ENCODE results near the gene IL3RA. TPM values are rescaled to one million over a fixed set of nuclear protein-coding genes. Genes with fewer than 3 reads are reported as not detected.
"Not testable (repeated sequence)": the region's sequence is repeated elsewhere in the genome, so short reads cannot be mapped to it uniquely, and the experiment has no call there.

IL3RA gene
- total and polyA plus RNA-seq, 7 experiments from 2014 or later, result 0.12 to 23.7 (median 7.9) TPM; not detected in 2

GRCh38 chrX:1341545-1342184 lies 5.1 kb downstream of the IL3RA start:
- DNase-seq, result no peak
- no peak overlapping the region for H3K27ac ChIP-seq (ENCODE audit: low read depth, low read length)
- Mint-ChIP-seq H3K4me3 (no peak overlapping the region), H3K27ac (no peak overlapping the region), H3K36me3 (peaks cover 0 to 56% (median 6%) of the 10 kb centered on the region in 5 donors), H3K27me3 (no peaks in the 10 kb centered on the region), H3K9me3 (peaks cover 0 to 9% (median 5%) of the 10 kb centered on the region in 11 donors), H3K4me1 (peaks cover 3 to 7% (median 6%) of the 10 kb centered on the region in 7 donors)
- H3K36me3 ChIP-seq (ENCODE audit: control insufficient read depth in 2 of 3, insufficient read depth in 3 of 3, low read length in 3 of 3), result no peaks in the 10 kb centered on the region
- ChIA-PET CTCF (no interaction called here), POLR2A (no interaction called here)
- intact Hi-C loops (cut with micrococcal nuclease), result no loop called here
- no peaks in the 10 kb centered on the region for H3K4me1 ChIP-seq (ENCODE audit: control insufficient read depth in 2 of 2, insufficient read depth in 2 of 2, low read length in 2 of 2)
- H3K9me3 ChIP-seq (ENCODE audit: control insufficient read depth in 2 of 3, low read length in 3 of 3), result peaks cover 0 to 8% (median 0%) of the 10 kb centered on the region in 3 experiments
- no peaks in the 10 kb centered on the region for H3K27me3 ChIP-seq (ENCODE audit: control insufficient read depth in 2 of 2, insufficient read depth in 2 of 2, low read length in 2 of 2)
- peak; percentile 77 for ATAC-seq
- no peak overlapping the region for H3K4me3 ChIP-seq (ENCODE audit: low read length)

DNA sequence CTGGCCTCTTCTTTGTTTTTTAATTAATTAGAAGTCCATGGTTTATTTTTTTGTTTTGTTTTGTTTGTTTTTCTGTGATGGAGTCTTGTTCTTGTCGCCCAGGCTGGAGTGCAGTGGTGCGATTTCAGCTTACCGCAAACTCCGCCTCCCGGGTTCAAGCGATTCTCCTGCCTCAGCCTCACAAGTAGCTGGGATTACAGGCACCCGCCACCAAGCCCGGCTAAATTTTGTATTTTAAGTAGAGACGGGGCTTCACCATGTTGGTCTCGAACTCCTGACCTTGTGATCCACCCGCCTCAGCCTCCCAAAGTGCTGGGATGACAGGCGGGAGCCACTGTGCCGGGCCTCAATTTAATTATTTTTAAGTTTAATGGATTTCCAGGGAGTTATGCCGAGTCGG lies 13.0 kb downstream of the IL3RA start:
- H3K9me3 Mint-ChIP-seq; H3K27me3 Mint-ChIP-seq; H3K27ac Mint-ChIP-seq; H3K9me3 ChIP-seq (ENCODE audit: control insufficient read depth in 2 of 3, low read length in 3 of 3); H3K4me1 ChIP-seq (ENCODE audit: control insufficient read depth in 2 of 2, insufficient read depth in 2 of 2, low read length in 2 of 2); H3K36me3 ChIP-seq (ENCODE audit: control insufficient read depth in 2 of 3, insufficient read depth in 3 of 3, low read length in 3 of 3); H3K27ac ChIP-seq (ENCODE audit: low read depth, low read length); CTCF ChIA-PET; DNase-seq; H3K4me3 ChIP-seq (ENCODE audit: low read length); H3K27me3 ChIP-seq (ENCODE audit: control insufficient read depth in 2 of 2, insufficient read depth in 2 of 2, low read length in 2 of 2); ATAC-seq; POLR2A ChIA-PET; intact Hi-C loops (cut with micrococcal nuclease); H3K4me1 Mint-ChIP-seq: not testable (repeated sequence)
- peak overlapping the region in 1 of 10 donors; percentile 31 for H3K4me3 Mint-ChIP-seq
- H3K36me3 Mint-ChIP-seq, result peaks cover 0 to 29% (median 0%) of the 10 kb centered on the region in 5 donors

- Mint-ChIP-seq H3K27ac (no peak overlapping the region), H3K4me1 (peaks cover 0 to 14% (median 8%) of the 10 kb centered on the region in 7 donors), H3K36me3 (peaks cover 0 to 24% (median 0%) of the 10 kb centered on the region in 5 donors), H3K4me3 (no peak overlapping the region), H3K27me3 (no peaks in the 10 kb centered on the region), H3K9me3 (no peaks in the 10 kb centered on the region)
- no peak for DNase-seq
- ChIA-PET CTCF (no interaction called here), POLR2A (no interaction called here)
- Histone ChIP-seq H3K9me3 (ENCODE audit: control insufficient read depth in 2 of 3, low read length in 3 of 3) (no peaks in the 10 kb centered on the region), H3K36me3 (ENCODE audit: control insufficient read depth in 2 of 3, insufficient read depth in 3 of 3, low read length in 3 of 3) (no peaks in the 10 kb centered on the region), H3K27ac (ENCODE audit: low read depth, low read length) (no peak overlapping the region), H3K4me3 (ENCODE audit: low read length) (no peak overlapping the region), H3K27me3 (ENCODE audit: control insufficient read depth in 2 of 2, insufficient read depth in 2 of 2, low read length in 2 of 2) (no peaks in the 10 kb centered on the region), H3K4me1 (ENCODE audit: control insufficient read depth in 2 of 2, insufficient read depth in 2 of 2, low read length in 2 of 2) (no peaks in the 10 kb centered on the region)
- intact Hi-C loops (cut with micrococcal nuclease), result no loop called here
- peak; percentile 12 for ATAC-seq
These were observed 15.6 kb downstream of the IL3RA start for GRCh38 chrX:1351981-1352714.

DNA sequence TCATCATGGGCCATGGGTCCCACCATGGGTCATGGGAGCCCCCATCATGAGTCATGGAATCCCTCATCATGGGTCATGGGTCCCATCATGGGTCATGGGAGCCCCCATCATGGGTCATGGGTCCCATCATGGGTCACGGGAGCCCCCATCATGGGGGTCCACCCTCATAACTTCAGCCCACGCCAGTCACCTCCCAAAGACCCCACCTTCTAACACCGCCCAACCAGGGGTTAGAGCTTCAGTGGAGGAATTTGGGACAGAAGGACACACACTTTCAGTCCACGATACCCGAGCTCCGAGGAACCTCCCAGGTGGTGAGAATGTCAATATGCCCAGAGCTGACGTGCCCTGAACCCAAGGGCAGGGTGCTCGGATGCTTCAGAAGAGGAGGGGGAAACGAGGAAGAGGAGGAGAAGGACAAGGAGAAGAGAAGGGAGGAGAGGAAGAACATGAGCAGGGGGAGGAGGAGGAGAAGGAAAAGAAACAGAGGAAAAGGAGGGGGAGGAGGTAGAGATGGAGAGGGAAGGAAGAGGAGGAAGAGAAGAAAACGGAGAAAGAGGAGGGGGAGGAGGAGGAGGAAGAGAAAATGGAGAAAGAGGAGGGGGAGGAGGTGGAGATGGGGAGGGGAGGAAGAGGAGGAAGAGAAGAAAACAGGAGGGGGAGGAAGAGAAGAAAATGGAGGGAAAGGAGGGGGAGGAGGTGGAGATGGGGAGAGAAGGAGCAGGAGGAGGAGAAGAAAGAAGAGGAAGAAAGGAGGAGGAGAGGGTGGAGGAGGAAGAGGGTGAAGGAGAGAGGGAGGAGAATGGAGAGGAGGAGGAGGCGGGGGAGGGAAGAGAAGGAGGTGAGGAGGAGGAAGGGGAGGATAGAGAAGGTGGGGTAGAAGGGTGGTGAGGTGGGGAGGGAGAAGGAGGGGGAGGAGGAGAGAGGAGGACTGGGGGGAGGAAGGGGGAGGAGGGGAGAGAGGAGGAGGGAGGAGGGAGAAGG lies 17.7 kb downstream of the IL3RA start:
- peaks cover 4 to 28% (median 13%) of the 10 kb centered on the region in 5 donors for H3K36me3 Mint-ChIP-seq
- POLR2A ChIA-PET, result no interaction called here
- Histone ChIP-seq H3K4me1 (ENCODE audit: control insufficient read depth in 2 of 2, insufficient read depth in 2 of 2, low read length in 2 of 2) (no peaks in the 10 kb centered on the region), H3K36me3 (ENCODE audit: control insufficient read depth in 2 of 3, insufficient read depth in 3 of 3, low read length in 3 of 3) (peaks cover 0 to 14% (median 0%) of the 10 kb centered on the region in 3 experiments), H3K27me3 (ENCODE audit: control insufficient read depth in 2 of 2, insufficient read depth in 2 of 2, low read length in 2 of 2) (no peaks in the 10 kb centered on the region), H3K4me3 (ENCODE audit: low read length) (no peak overlapping the region), H3K9me3 (ENCODE audit: control insufficient read depth in 2 of 3, low read length in 3 of 3) (peaks cover 0 to 7% (median 0%) of the 10 kb centered on the region in 3 experiments), H3K27ac (ENCODE audit: low read depth, low read length) (no peak overlapping the region)
- no peaks in the 10 kb centered on the region for H3K27me3 Mint-ChIP-seq
- peak overlapping the region in 6 of 9 donors; percentile 21 to 73 (median 57) for H3K27ac Mint-ChIP-seq
- ATAC-seq (no peak), DNase-seq (no peak)
- CTCF ChIA-PET, result no interaction called here
- peaks cover 0 to 14% (median 8%) of the 10 kb centered on the region in 7 donors for H3K4me1 Mint-ChIP-seq
- peaks cover 0 to 10% (median 0%) of the 10 kb centered on the region in 11 donors for H3K9me3 Mint-ChIP-seq
- intact Hi-C loops (cut with micrococcal nuclease), result no loop called here
- peak overlapping the region in 1 of 10 donors; percentile 39 for H3K4me3 Mint-ChIP-seq

DNA sequence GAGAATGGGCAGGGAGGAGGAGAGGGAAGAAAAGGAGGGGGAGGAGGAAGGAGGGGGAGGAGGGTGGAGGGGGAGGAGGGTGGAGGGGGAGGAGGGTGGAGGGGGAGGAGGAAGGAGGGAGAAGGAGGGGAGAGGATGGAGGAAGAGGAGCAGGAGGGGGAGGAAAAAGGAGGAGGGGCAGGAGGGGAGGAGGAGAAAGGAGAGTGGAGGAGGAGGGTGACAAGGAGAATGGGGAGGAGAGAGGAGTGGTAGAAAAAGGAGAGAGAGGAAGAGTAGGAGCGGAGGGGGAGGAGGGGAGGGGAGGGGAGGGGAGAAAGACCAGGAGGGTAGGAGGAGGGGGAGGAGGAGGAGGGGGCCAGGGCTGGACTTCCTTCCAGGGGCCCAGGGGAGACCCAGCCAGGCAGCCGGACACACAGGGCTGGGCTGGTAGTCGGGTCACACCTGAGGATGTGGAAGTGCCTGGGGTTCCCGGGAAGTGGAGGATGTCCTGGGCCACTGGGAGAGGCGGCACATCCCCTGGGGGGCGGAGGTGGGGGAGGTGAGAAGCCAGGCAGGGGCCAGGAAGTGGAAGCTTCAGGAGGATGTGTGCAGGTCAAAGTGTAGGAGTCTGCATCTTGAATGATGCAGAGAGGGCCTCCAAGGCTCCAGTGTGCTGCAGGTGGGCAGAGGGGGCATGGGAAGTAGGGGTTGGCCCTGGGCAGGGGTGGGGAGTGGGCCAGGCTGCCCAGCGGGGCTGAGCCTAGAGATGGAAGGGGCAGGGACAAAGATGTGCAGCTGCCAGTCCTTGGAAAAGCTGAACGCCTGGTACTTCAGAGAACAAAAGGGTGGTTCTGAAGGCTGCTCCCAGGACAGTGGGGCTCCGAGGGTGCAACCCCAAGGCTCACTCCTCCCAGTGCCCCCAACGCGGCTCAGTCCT lies 18.8 kb downstream of the IL3RA start:
- DNase-seq (no peak), ATAC-seq (peak; percentile 32)
- peak overlapping the region; percentile 41 for H3K27ac ChIP-seq (ENCODE audit: low read depth, low read length)
- POLR2A ChIA-PET, result no interaction called here
- Mint-ChIP-seq H3K9me3 (peaks cover 0 to 12% (median 2%) of the 10 kb centered on the region in 11 donors), H3K27me3 (no peaks in the 10 kb centered on the region), H3K36me3 (peaks cover 11 to 37% (median 20%) of the 10 kb centered on the region in 5 donors), H3K4me1 (peaks cover 0 to 16% (median 8%) of the 10 kb centered on the region in 7 donors), H3K27ac (peak overlapping the region in 4 of 9 donors; percentile 43 to 80 (median 50)), H3K4me3 (no peak overlapping the region)
- CTCF ChIA-PET, result no interaction called here
- H3K4me3 ChIP-seq (ENCODE audit: low read length), result no peak overlapping the region
- peaks cover 0 to 21% (median 0%) of the 10 kb centered on the region in 3 experiments for H3K36me3 ChIP-seq (ENCODE audit: control insufficient read depth in 2 of 3, insufficient read depth in 3 of 3, low read length in 3 of 3)
- H3K27me3 ChIP-seq (ENCODE audit: control insufficient read depth in 2 of 2, insufficient read depth in 2 of 2, low read length in 2 of 2), result no peaks in the 10 kb centered on the region
- intact Hi-C loops (cut with micrococcal nuclease), result no loop called here
- H3K4me1 ChIP-seq (ENCODE audit: control insufficient read depth in 2 of 2, insufficient read depth in 2 of 2, low read length in 2 of 2), result no peaks in the 10 kb centered on the region
- peaks cover 0 to 7% (median 0%) of the 10 kb centered on the region in 3 experiments for H3K9me3 ChIP-seq (ENCODE audit: control insufficient read depth in 2 of 3, low read length in 3 of 3)

DNA sequence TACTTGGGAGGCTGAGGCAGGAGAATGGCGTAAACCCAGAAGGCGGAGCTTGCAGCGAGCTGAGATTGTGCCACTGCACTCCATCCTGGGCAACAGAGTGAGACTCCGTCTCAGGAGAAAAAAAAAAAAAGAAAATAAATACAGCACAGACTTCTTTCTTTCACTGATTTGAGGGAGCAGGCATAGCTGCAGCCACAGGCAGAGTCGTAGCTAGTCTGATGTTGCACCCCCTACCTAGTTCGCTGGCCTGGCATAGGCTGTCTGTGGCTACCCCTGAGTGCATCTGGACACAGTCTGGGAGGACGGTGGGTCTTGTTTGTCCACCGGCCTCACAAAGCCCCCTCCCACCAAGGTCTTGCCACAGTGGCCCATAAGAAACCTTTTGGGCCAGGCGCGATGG lies 21.4 kb downstream of the IL3RA start:
- no peak overlapping the region for H3K27ac Mint-ChIP-seq
- H3K36me3 Mint-ChIP-seq, result peaks cover 11 to 42% (median 30%) of the 10 kb centered on the region in 5 donors
- CTCF ChIA-PET, result no interaction called here
- no peak for DNase-seq
- Histone ChIP-seq H3K27me3 (ENCODE audit: control insufficient read depth in 2 of 2, insufficient read depth in 2 of 2, low read length in 2 of 2) (no peaks in the 10 kb centered on the region), H3K4me3 (ENCODE audit: low read length) (no peak overlapping the region), H3K4me1 (ENCODE audit: control insufficient read depth in 2 of 2, insufficient read depth in 2 of 2, low read length in 2 of 2) (no peaks in the 10 kb centered on the region), H3K9me3 (ENCODE audit: control insufficient read depth in 2 of 3, low read length in 3 of 3) (peaks cover 0 to 7% (median 0%) of the 10 kb centered on the region in 3 experiments), H3K36me3 (ENCODE audit: control insufficient read depth in 2 of 3, insufficient read depth in 3 of 3, low read length in 3 of 3) (peaks cover 0 to 26% (median 0%) of the 10 kb centered on the region in 3 experiments), H3K27ac (ENCODE audit: low read depth, low read length) (no peak overlapping the region)
- no peaks in the 10 kb centered on the region for H3K27me3 Mint-ChIP-seq
- intact Hi-C loops (cut with micrococcal nuclease), result no loop called here
- no peak overlapping the region for H3K4me3 Mint-ChIP-seq
- POLR2A ChIA-PET, result no interaction called here
- H3K4me1 Mint-ChIP-seq, result peaks cover 4 to 18% (median 8%) of the 10 kb centered on the region in 7 donors
- no peak for ATAC-seq
- peaks cover 0 to 12% (median 2%) of the 10 kb centered on the region in 11 donors for H3K9me3 Mint-ChIP-seq
